Measurements from ENCODE around the gene ZNF460. TPM values are rescaled to one million over a fixed set of nuclear protein-coding genes. Genes with fewer than 3 reads are reported as not detected.

ZNF460 gene
- total RNA-seq, 1 experiment from 2014 or later, result 29.9 TPM

DNA sequence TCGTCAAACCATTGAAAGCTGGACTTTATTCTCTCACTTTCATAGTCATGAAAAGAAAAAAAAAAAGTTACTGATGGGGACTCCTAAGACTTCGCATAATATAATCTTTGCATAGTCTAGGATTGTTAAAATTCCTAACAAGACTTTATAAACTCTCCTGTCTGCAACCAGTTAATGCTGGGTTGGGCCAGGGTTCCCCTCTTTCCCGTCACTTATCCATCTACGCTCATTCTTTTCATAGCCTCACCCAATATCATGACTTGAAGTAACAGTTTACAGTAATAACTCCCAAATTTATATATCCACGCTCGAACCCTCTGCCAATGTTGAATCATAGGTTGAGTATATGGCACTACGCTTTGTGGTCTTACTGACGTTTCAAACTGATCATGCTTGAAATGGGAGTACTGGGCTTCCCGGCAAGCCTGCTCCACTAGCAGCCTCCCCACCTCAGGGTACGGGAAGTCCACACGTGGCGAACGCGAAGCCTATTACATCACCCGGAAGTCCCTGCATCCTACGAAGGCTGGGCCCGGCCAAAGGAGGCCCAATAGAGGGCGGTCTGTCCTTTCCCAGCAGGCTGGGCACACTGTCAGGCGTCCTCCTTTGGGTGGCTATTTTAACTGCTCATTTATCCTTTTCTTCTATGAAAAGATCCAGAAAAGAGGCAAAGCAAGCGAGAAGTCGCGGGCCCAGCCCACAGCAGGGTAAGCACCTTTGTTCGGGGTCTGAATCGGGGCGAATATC is 694 bp upstream of the ZNF460 start:
- DNase-seq (ENCODE audit: low read depth), result peak; percentile 93

GRCh38 chr19:57280962-57281400 is 696 bp downstream of the ZNF460 start:
- no peak for DNase-seq (ENCODE audit: low read depth)

DNA sequence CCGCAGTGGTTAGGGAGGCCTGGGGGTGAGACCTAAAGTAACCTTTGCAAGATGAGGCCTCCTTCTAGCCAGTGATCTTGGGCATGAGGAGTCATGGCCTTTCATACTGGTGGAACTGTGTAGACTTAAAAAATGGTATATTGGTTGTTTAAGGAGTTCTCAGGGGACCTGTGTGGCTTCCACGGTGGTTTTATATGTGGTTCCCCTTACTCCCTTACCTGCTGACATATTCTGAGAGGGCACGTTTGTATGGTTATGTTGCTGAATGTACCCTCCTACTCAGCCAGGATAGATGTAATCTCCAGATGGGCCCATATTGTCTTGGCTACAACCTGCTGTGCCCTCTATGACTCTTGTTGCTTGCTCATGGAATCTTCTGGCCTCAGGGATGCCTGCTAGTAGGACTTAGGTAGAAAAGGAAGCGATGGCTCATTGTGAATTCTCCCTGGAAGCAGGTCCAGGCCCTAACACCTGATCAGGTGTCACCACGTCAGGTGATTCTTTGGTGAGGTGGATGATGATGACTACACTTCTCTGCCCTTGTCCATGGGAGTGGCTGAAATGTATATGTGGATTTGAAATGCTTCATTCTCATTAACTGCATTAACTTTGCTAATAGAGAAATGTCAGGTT is 1.8 kb downstream of the ZNF460 start:
- no peak for DNase-seq (ENCODE audit: low read depth)

DNA sequence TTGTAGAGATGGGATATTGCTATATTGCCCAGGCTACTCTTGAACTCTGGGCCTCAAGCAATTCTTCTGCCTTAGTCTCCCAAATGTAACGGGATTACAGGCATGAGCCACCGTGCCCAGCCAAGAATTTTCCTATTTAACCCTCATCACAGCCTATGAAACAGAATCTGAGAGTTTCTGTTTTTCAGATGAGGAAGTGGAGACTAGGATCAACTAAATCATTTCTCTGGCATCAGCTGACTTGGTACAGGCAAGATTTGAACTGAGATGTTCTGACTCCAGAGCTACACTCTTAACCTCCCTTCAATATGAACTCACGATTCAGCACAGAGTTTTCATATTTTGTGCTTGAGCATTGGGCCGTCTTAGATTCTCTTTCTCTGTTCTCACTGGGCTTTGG is 8.1 kb downstream of the ZNF460 start:
- no peak for DNase-seq (ENCODE audit: low read depth)

GRCh38 chr19:57290970-57291369 is 10.7 kb downstream of the ZNF460 start:
- no peak for DNase-seq (ENCODE audit: low read depth)

- no peak for DNase-seq (ENCODE audit: low read depth)
Measured at GRCh38 chr19:57292547-57292946, 12.3 kb downstream of the ZNF460 start.

DNA sequence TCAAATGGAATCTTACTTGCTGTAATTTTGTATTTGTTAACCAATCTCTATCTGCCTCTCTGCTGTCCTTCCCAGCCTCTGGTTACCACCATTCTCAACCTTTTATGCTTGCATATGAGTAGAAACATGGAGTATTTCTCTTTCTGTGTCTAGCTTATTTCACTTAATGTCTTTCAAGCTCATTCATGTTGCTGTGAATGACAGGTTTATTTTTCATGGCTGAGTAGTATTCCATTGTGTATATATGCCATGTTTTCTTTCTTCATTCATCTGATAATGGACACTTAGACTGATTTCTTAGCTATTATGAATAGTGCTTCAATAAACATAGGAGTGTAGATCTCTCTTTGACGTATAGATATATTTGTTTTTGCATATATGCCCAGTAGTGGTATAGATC is 13.4 kb downstream of the ZNF460 start:
- no peak for DNase-seq (ENCODE audit: low read depth)

- DNase-seq (ENCODE audit: low read depth), result peak; percentile 99
Measured at GRCh38 chr19:57302020-57302465, 21.8 kb downstream of the ZNF460 start.

DNA sequence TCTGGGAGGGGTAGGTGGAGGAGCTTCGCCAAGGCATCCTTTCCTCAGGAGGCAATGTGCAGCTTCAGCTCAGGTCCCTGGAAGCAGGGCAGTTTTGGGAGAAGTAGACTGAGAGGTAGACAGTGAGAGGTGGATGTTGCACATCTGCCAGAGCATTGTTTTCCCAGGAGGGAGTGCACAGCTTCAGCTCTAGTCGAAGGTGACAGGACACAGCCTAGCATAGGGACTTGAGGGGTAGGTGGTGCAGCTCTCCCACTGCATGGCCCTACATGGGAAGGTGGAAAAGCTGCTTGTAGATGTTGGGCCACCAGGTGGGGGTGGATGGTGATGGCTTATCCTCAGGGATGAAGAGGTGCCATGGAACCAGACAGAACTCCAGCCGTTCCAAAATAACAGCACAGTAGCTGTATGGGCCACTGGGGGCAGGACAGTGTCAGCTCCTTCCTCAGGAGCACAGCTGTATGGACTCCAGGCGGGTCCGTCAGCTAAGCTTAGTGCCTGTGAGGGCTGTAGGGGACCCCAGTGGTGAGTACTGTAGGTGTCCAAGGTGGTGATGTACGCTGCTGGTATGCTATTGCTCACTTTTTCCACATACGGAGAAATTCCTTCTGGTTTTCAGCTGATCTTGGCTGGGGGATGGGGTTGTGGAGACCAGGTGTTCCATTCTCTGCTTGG is 22.6 kb downstream of the ZNF460 start:
- DNase-seq (ENCODE audit: low read depth), result no peak

DNA sequence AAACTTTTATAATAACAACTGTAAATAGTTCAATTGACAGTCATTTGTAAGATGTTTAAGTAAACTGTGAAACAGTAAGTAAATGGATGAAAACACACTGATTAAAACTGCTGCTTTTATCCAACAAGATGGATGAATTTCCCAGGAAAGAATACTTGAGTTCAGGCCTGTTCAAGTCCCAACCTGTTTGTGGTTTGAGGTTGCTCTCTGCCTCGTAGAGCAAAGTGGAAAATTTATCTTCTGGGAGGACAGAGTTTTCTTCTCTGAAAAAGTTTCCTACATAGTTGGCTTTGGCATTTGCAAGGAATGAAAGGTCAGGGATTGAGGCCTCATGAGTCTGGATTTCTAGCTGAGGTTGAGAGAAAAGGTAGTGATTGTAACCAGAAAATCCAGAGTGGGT is 24.8 kb downstream of the ZNF460 start:
- DNase-seq (ENCODE audit: low read depth), result no peak

DNA sequence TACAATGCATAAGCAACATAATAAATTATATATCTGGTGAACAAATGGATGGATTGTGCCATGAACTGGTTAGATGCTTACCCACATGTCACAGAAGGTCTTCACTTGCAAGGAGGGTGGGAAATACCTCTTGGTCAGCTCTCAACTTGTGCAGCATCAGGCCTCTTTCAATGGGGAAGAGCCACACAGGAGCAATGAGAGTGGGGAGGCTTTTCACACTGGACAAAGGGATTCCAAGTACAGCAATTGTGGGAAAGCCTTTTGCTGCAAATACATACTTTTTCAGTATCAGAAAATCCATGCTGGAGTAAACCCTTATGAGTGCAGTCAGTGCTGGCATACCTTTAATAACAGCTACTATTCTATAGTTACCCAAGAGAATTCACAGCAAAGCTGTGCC is 28.2 kb downstream of the ZNF460 start:
- no peak for DNase-seq (ENCODE audit: low read depth)

DNA sequence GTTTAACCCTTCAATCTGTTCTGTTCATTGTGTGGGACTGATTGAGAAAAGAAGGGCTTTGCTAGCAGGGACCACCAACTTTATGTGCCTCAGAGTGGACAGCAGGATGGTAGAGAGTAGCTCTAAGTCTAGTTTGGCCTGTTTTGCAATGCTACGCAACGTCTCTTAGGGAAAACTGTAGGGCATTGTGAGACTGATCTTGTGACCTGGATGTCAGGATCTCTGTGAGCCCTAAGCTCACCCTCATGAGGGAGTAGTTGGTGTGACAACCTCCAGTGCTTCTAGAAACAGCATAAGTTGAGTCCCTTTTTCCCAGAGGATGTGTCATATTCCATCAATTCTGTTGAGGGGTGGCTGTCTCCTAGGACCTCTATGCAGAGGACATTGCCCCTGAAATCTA is 30.5 kb downstream of the ZNF460 start:
- DNase-seq (ENCODE audit: low read depth), result no peak

GRCh38 chr19:57314146-57314545 is 33.9 kb downstream of the ZNF460 start:
- no peak for DNase-seq (ENCODE audit: low read depth)

DNA sequence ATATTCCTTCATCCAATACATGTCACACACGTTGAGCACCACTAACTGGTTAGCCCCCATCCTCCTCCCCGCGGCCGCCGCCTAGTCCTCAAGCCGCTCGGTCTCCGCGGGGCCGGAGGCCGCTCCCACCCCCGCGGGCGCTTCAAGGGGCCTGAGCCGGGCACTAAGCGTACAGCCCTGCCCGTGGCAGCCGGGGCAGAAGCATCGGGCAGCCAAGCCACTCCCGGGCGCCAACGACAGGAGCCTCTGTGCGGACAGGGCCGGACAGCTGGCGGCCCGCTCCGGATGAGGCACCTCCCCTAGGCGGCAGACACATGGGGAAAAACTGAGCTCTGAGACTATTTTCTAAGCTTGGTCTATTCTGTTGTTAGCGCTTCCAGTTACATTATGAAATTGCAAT is 37.2 kb downstream of the ZNF460 start:
- DNase-seq (ENCODE audit: low read depth), result peak; percentile 16

- no peak for DNase-seq (ENCODE audit: low read depth)
Measured at GRCh38 chr19:57319869-57320179, 39.5 kb downstream of the ZNF460 start.

GRCh38 chr19:57320180-57321084 is 40.1 kb downstream of the ZNF460 start, which contains the start of gene ZNF543:
ZNF543 (plus strand) TSS chr19:57320472; CDS start chr19:57320854, 382 bp downstream.
- DNase-seq (ENCODE audit: low read depth), result peak; percentile 95

- no peak for DNase-seq (ENCODE audit: low read depth)
Measured at GRCh38 chr19:57321116-57321515, 40.8 kb downstream of the ZNF460 start.

GRCh38 chr19:57321751-57322150 is 41.5 kb downstream of the ZNF460 start:
- no peak for DNase-seq (ENCODE audit: low read depth)

GRCh38 chr19:57324992-57325391 is 44.7 kb downstream of the ZNF460 start:
- DNase-seq (ENCODE audit: low read depth), result no peak

GRCh38 chr19:57327993-57328392 is 47.7 kb downstream of the ZNF460 start:
- no peak for DNase-seq (ENCODE audit: low read depth)

- no peak for DNase-seq (ENCODE audit: low read depth)
Measured at GRCh38 chr19:57334191-57334590, 53.9 kb downstream of the ZNF460 start.

GRCh38 chr19:57338877-57339276 is 58.6 kb downstream of the ZNF460 start:
- peak; percentile 20 for DNase-seq (ENCODE audit: low read depth)
